GM21737 (cell line): ENCODE results near the gene VSTM2L.
"Not testable (repeated sequence)": the region's sequence is repeated elsewhere in the genome, so short reads cannot be mapped to it uniquely, and the experiment has no call there.

Experiments used
- ATAC-seq: cut with Tn5 transposase; IDR thresholded peaks from one replicate; pipeline ENCODE4 v1.9.1; 2021; ENCODE audit warnings: mild to moderate bottlenecking, moderate library complexity; ENCODE audit not compliant: unreplicated experiment

The VSTM2L gene

GRCh38 chr20:37958856-37959520 lies 56.1 kb downstream of the VSTM2L start:
- ATAC-seq = no peak

- no peak for ATAC-seq
Observed at GRCh38 chr20:37961066-37961465, 58.1 kb downstream of the VSTM2L start.

- not testable (repeated sequence) for ATAC-seq
Observed at GRCh38 chr20:37963483-37963882, 60.6 kb downstream of the VSTM2L start.

GRCh38 chr20:37968841-37969401 lies 66.0 kb downstream of the VSTM2L start:
- ATAC-seq = no peak

GRCh38 chr20:37969949-37970855 lies 67.3 kb downstream of the VSTM2L start:
- no peak for ATAC-seq

- ATAC-seq = no peak
Observed at GRCh38 chr20:37970856-37971245, 67.9 kb downstream of the VSTM2L start.

- ATAC-seq = no peak
Observed at GRCh38 chr20:37971561-37972127, 68.7 kb downstream of the VSTM2L start.

- no peak for ATAC-seq
Observed at GRCh38 chr20:37972256-37973058, 69.5 kb downstream of the VSTM2L start.

GRCh38 chr20:37973059-37973910 lies 70.4 kb downstream of the VSTM2L start:
- ATAC-seq = no peak

GRCh38 chr20:37976887-37977286 lies 74.0 kb downstream of the VSTM2L start:
- ATAC-seq = no peak

GRCh38 chr20:37977338-37977737 lies 74.4 kb downstream of the VSTM2L start:
- no peak for ATAC-seq

GRCh38 chr20:37977786-37978185 lies 74.9 kb downstream of the VSTM2L start:
- no peak for ATAC-seq

GRCh38 chr20:37979021-37979985 lies 76.4 kb downstream of the VSTM2L start:
- ATAC-seq = no peak

- ATAC-seq = no peak
Observed at GRCh38 chr20:37980383-37980782, 77.5 kb downstream of the VSTM2L start.

- no peak for ATAC-seq
Observed at GRCh38 chr20:37980876-37981275, 77.9 kb downstream of the VSTM2L start.

- ATAC-seq = no peak
Observed at GRCh38 chr20:37981568-37981967, 78.6 kb downstream of the VSTM2L start.

GRCh38 chr20:37983286-37983685 lies 80.4 kb downstream of the VSTM2L start:
- no peak for ATAC-seq

- no peak for ATAC-seq
Observed at GRCh38 chr20:37984018-37984785, 81.3 kb downstream of the VSTM2L start.
